GM06990 (cell line): ENCODE measurements around the gene DDR1.

Source experiments
- DNase-seq: peaks from one replicate; pipeline ENCODE4 v3.0.0-alpha.2; 2011; ENCODE audit not compliant: insufficient read length; ENCODE audit errors: extremely low read depth
- H3K27me3 ChIP-seq: replicated peaks from 2 replicates; pipeline ENCODE4 v1.6.0; 2011; ENCODE audit warnings: low read length; ENCODE audit not compliant: control insufficient read depth, insufficient read depth
- H3K36me3 ChIP-seq: 2 replicates; pipeline ENCODE4 v1.5.1; 2011; ENCODE audit warnings: low read length; ENCODE audit not compliant: control insufficient read depth, insufficient read depth
- H3K4me3 ChIP-seq: replicated peaks from 2 replicates; pipeline ENCODE4 v1.5.1; 2011; ENCODE audit warnings: low read depth, mild to moderate bottlenecking, control low read depth, low read length
- TF ChIP-seq, protein P1 (sequence below): IDR thresholded peaks from 2 replicates; pipeline ENCODE4 v1.5.1; 2011; ENCODE audit warnings: low read length, control low read depth, mild to moderate bottlenecking, inconsistent platforms; ENCODE audit not compliant: insufficient read depth, poor library complexity, severe bottlenecking

DDR1 gene

GRCh38 chr6:30939473-30939872 lies 55.2 kb downstream of the DDR1 start:
- no peak for DNase-seq

GRCh38 chr6:30940361-30940986 lies 56.2 kb downstream of the DDR1 start, which contains the start of gene MUCL3:
Gene MUCL3, plus strand, starts transcription at chr6:30940973. Its CDS starts 27 bp downstream, at chr6:30941000.
- no peak within 1 kb of the TSS for H3K4me3 ChIP-seq
- TF ChIP-seq, protein P1, sequence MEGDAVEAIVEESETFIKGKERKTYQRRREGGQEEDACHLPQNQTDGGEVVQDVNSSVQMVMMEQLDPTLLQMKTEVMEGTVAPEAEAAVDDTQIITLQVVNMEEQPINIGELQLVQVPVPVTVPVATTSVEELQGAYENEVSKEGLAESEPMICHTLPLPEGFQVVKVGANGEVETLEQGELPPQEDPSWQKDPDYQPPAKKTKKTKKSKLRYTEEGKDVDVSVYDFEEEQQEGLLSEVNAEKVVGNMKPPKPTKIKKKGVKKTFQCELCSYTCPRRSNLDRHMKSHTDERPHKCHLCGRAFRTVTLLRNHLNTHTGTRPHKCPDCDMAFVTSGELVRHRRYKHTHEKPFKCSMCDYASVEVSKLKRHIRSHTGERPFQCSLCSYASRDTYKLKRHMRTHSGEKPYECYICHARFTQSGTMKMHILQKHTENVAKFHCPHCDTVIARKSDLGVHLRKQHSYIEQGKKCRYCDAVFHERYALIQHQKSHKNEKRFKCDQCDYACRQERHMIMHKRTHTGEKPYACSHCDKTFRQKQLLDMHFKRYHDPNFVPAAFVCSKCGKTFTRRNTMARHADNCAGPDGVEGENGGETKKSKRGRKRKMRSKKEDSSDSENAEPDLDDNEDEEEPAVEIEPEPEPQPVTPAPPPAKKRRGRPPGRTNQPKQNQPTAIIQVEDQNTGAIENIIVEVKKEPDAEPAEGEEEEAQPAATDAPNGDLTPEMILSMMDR: no peak
- no peak for DNase-seq
- no peaks in the 10 kb centered on the region for H3K36me3 ChIP-seq
- peaks cover 2% of the 10 kb centered on the region; the same call in 1 of the 2 replicates for H3K27me3 ChIP-seq

More at GRCh38 chr6:30939473-30939872, 55.2 kb downstream of the DDR1 start:
- TF ChIP-seq, protein P1: no peak
- Histone ChIP-seq H3K4me3 (no peak overlapping the region), H3K36me3 (no peaks in the 10 kb centered on the region), H3K27me3 (peaks cover 2% of the 10 kb centered on the region; the same call in 1 of the 2 replicates)

DNA sequence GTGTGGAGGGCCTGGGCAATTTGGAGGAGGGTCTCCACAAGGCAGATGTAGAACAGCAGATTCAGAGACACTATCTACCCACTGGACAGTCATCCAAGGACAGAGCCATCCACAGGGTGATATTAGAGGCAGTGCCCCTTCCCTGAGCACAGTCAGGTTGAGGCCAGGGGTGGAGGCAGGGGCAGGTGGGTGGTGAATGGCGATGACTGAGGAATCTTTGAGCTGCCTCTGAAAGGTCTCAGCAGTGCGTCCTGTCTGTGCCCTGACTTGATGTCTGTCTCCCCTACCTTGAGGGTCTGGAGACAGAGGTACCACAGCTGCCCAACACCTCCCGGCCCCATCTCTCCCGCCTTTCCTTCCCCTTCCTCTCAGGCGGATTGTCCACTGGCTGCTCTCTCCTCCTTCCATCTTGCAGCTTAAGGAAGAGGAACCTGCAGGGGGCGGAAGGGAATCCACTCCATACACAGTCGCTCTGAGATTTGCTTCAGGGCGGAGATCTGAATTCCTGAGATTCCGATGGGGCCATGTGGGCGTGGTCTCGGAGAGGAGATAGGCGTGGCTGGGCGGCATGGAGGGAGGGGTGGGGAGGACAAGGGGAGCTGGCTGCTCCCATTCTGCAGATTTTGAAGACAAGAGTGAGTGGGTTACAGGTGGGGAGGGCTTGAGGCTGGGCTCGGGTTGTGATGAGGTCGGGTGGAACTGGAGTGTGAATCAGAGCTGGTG lies 58.2 kb downstream of the DDR1 start:
- H3K36me3 ChIP-seq: no peaks in the 10 kb centered on the region
- no peak for DNase-seq
- no peak overlapping the region for H3K4me3 ChIP-seq
- TF ChIP-seq, protein P1: peak; percentile 32
- H3K27me3 ChIP-seq: peaks cover 2% of the 10 kb centered on the region; the same call in 1 of the 2 replicates

GRCh38 chr6:30944051-30944450 lies 59.7 kb downstream of the DDR1 start:
- Histone ChIP-seq H3K4me3 (no peak overlapping the region), H3K36me3 (no peaks in the 10 kb centered on the region), H3K27me3 (0 out of 2 replicates have a peak, but pooled peaks cover 2% of the 10 kb centered on the region)
- no peak for DNase-seq
- TF ChIP-seq, protein P1: no peak

- no peak for DNase-seq
- H3K4me3 ChIP-seq: no peak overlapping the region
- H3K36me3 ChIP-seq: no peaks in the 10 kb centered on the region
- 0 out of 2 replicates have a peak, but pooled peaks cover 2% of the 10 kb centered on the region for H3K27me3 ChIP-seq
- TF ChIP-seq, protein P1: no peak
Measured at GRCh38 chr6:30945281-30945680, 61.0 kb downstream of the DDR1 start.
